Muscle layer of colon (tissue), 2 donors: ENCODE data around the gene HORMAD2.

Experiments used
- H3K27ac ChIP-seq: one replicate; pipeline ENCODE4 v1.7.0; 2013; ENCODE audit warnings: low read depth, mild to moderate bottlenecking, low read length, moderate library complexity
- H3K27me3 ChIP-seq, 2 donors: one replicate each; pipeline ENCODE4 v1.7.0; 2013; ENCODE audit warnings: low read length in 2 of 2, mild to moderate bottlenecking in 2 of 2; ENCODE audit not compliant: insufficient read depth in 2 of 2, control insufficient read depth in 1 of 2
- H3K36me3 ChIP-seq: one replicate; pipeline ENCODE4 v1.7.0; 2013; ENCODE audit warnings: mild to moderate bottlenecking, low read length; ENCODE audit not compliant: insufficient read depth
- H3K4me1 ChIP-seq: one replicate; pipeline ENCODE4 v1.7.0; 2013; ENCODE audit warnings: mild to moderate bottlenecking, low read length; ENCODE audit not compliant: insufficient read depth
- H3K4me3 ChIP-seq, 2 donors: one replicate each; pipeline ENCODE4 v1.7.0; 2013; ENCODE audit warnings: low read length in 2 of 2, low read depth in 1 of 2, mild to moderate bottlenecking in 1 of 2, moderate library complexity in 1 of 2
- H3K9ac ChIP-seq: one replicate; pipeline ENCODE4 v1.7.0; 2013; ENCODE audit warnings: low read length
- H3K9me3 ChIP-seq: one replicate; pipeline ENCODE4 v1.7.0; 2013; ENCODE audit warnings: mild to moderate bottlenecking, low read length
- donor health status: abdominal sarcoma.
- donor health status: Adenocarcinoma of cecum.

Gene HORMAD2, protein sequence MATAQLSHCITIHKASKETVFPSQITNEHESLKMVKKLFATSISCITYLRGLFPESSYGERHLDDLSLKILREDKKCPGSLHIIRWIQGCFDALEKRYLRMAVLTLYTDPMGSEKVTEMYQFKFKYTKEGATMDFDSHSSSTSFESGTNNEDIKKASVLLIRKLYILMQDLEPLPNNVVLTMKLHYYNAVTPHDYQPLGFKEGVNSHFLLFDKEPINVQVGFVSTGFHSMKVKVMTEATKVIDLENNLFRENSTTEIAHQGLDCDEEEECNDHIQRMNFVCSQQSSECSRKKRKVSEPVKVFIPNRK

DNA sequence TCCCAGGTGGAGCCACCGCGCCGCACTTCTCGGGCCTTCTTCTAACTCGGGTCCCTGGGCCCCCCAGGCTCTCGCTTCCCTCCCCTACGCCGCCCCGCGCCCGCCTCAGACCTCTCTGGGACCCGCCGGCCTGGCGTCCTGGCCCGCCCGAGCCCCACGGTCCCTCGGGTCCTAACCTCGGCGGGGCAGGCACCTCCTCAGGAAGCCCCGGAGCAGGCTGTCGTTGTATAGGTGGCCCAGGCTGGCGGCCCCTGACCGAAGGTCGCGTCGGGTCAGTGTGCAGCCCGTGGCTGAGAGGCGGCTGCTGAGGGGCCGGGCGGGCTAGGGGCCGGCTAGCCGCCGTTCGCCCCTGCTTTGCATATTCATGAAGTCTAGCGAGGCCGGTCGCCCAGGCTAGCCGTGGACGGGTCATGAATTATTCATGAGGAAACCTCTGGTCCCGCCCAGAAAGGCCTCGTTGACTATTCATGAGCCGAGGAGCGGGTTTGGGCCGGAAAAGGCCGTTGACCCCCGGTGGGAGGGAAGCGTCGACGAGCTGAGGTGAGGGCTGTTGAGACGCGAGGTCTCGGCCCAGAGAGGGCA, at the start of gene HORMAD2:
Gene HORMAD2, plus strand, starts transcription at position 513 of the 582 bp plus-strand sequence. CDS start 13,489 bp downstream, outside the sequence.
- Histone ChIP-seq H3K9me3 (no peaks in the 10 kb centered on the region), H3K4me1 (no peaks in the 10 kb centered on the region), H3K27ac (no peak within 1 kb of the TSS), H3K36me3 (no peaks in the 10 kb centered on the region), H3K27me3 (peaks cover 0 to 13% of the 10 kb centered on the region in 2 donors), H3K4me3 (no peak within 1 kb of the TSS), H3K9ac (no peak within 1 kb of the TSS)

DNA sequence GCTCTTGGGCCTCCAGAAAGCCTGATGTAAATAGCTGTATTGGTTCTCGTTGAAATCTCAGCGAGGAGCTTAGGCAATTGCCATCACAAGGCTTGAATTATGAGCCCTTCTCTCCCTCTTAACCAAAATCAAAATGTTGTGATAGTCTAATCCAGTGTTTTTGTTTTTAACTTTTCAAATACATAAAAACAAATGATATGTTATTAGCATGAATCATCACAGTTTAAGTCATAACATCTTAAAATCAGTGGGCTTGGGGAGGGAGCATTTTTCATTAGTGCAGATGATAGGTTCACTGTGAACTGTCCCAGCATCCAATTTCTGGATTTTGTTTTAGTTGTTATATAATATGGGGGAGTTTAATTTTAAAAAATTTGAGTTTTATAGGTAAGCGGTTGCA, 48.9 kb upstream of the HORMAD2 start:
- Histone ChIP-seq H3K4me3 (no peak overlapping the region), H3K9me3 (no peaks in the 10 kb centered on the region), H3K27me3 (no peaks in the 10 kb centered on the region), H3K9ac (no peak overlapping the region), H3K36me3 (peaks cover 24% of the 10 kb centered on the region), H3K4me1 (no peaks in the 10 kb centered on the region), H3K27ac (no peak overlapping the region)

DNA sequence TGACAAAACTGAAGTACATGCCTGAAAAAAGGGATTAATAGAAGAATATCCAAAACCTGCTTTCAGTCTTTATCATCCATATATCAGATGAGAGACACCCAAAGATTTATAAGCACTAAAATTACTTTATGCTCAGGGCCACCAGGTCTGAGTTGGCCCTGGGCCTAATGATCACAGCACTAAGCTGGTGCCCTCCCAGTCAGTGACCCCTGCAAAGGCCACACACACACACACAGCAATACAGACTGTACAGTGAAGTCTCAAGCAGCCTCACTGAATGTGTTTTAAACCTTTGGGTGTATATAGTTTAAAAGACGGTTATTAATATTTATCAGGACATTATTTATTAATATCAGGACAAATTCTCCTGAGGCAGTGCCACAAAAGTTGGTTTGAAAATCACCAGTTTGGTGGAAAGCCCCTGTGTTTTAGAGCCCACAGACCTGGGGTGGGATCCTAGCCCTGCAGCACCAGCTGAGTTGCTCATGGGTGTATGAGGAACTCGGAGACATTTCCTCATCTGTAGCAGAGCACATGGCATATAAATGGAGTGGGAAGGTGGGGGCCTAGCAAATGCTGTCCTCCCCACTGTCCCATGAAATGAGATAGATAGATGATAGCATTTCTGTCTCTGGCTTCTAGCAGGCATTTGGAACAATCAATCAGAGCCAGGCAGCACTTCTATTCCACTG, 48.4 kb upstream of the HORMAD2 start:
- no peak overlapping the region for H3K27ac ChIP-seq
- H3K4me1 ChIP-seq, result no peaks in the 10 kb centered on the region
- H3K27me3 ChIP-seq, result no peaks in the 10 kb centered on the region
- no peak overlapping the region for H3K4me3 ChIP-seq
- H3K9me3 ChIP-seq, result no peaks in the 10 kb centered on the region
- no peak overlapping the region for H3K9ac ChIP-seq
- peaks cover 18% of the 10 kb centered on the region for H3K36me3 ChIP-seq

DNA sequence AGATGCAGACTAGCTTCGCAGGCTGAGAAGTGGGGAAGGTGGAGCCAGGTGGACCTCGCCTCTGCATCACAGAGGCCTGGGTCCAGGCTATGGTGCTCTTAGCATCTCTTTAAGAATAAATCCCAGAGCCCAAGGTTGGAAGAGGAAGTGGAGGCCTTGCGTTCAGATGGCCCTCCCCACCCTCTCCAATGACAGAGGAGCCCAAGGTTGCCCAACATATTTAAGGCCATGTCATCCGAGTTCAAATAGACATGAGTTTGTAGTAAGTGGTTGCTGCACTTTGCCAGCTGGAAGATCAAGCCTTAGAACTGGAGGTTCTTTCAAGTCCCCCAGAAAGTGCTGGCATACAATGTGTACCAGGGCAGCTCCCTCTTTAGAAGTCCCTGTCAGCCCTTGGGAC, 47.1 kb upstream of the HORMAD2 start:
- no peaks in the 10 kb centered on the region for H3K27me3 ChIP-seq
- H3K4me1 ChIP-seq, result no peaks in the 10 kb centered on the region
- no peaks in the 10 kb centered on the region for H3K9me3 ChIP-seq
- H3K36me3 ChIP-seq, result peaks cover 8% of the 10 kb centered on the region
- H3K27ac ChIP-seq, result no peak overlapping the region
- H3K9ac ChIP-seq, result no peak overlapping the region
- H3K4me3 ChIP-seq, result no peak overlapping the region

DNA sequence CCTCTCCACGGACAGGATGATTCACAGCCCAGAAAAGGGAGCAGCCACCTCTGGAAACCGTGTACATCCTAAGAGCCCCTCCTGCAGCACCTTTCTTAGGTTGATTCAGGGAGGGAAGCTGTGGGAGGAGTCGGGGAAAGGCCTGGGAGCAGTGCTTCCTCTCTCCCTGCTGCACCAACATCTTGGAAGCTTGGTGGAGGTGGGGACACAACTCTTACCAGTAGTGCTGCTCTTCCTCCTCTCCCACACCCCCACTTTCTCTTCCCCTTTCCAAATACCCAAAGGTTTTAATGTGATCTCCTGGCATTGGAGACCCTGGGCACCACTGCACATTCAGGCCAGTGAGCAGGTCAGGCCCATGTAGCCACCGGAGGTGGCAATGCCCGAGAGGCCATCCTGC, 46.4 kb upstream of the HORMAD2 start:
- Histone ChIP-seq H3K4me1 (no peaks in the 10 kb centered on the region), H3K36me3 (peaks cover under 1% of the 10 kb centered on the region), H3K9ac (no peak overlapping the region), H3K9me3 (no peaks in the 10 kb centered on the region), H3K27me3 (no peaks in the 10 kb centered on the region), H3K4me3 (no peak overlapping the region), H3K27ac (no peak overlapping the region)

DNA sequence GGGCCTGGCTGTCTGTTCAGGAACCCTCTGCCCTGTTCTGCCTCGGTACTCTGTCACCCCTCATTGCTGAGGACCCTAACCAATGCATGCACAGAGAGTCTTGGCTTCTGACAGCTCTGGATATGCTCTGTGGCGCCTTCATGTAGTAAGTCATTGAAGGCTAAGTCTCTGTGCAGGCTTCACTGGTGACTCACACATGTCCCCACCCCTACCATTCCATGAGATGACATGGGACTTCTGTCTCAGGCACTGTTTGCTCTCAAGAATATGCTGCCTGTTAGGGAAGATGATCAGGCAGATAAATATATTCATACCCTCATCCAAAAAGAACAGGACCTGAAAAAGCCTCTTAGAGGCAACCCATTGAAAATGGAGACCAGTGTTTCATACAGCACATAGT, 43.6 kb upstream of the HORMAD2 start:
- no peaks in the 10 kb centered on the region for H3K4me1 ChIP-seq
- no peak overlapping the region for H3K27ac ChIP-seq
- no peaks in the 10 kb centered on the region for H3K36me3 ChIP-seq

DNA sequence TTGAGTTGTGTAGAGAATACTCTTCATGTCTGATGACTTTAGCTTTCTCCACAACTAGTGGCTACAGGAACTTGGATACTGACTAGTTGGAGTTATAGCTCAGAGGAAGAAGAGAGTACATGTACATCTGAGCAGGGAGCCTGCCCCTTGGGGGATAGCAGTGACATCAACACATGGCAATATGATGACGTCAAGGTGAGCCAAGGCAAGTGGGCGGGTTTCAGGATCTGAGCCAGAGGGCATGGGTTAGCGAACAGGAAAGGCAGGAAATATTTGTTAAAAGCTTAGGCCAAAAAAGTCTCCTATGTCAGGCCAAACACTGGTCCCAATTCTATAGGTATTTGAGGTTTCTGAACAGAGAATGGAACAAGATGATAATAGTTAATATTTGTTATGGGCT, 42.0 kb upstream of the HORMAD2 start:
- Histone ChIP-seq H3K36me3 (no peaks in the 10 kb centered on the region), H3K4me1 (no peaks in the 10 kb centered on the region), H3K4me3 (no peak overlapping the region), H3K27ac (no peak overlapping the region), H3K9me3 (no peaks in the 10 kb centered on the region), H3K9ac (no peak overlapping the region), H3K27me3 (no peaks in the 10 kb centered on the region)

More for the DNA sequence above, 43.6 kb upstream of the HORMAD2 start:
- H3K4me3 ChIP-seq, result no peak overlapping the region
- H3K9me3 ChIP-seq, result no peaks in the 10 kb centered on the region
- no peaks in the 10 kb centered on the region for H3K27me3 ChIP-seq
- no peak overlapping the region for H3K9ac ChIP-seq

DNA sequence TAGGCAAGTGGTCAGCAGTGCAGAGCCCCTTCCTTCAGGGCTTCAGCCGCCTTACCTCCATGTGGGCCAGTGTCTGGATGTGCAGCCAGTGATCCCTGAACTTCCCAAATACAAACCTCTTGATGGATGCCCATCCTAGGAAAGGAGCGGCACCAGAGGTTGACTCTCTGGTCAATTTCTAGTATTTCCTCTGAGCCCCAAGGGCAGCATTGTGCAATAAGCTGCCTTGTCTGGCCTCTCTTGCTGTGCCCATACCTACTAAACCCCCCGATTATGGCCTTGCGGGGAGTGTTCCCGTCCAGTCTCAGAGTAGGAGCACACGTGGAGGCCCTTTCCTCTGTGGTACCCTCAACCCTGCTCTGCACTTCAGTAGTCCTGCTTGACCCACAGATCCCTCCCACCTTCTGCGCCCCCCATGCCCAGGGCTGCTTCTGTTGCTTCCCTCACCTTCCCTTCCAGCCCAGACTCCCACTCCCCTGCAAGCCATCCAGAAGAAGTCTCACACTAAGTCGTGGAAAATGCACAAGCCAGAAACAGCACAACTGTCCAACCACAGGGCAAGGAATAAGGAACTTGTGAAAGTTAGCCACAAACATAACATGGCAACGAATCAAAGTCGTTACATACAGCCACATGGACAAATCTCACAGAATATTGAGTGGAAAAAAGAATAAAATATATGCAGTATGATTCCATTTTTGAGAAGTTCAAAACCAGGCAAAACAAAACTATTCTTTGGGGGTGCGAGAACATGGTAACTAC, 39.6 kb upstream of the HORMAD2 start:
- no peak overlapping the region for H3K9ac ChIP-seq
- no peaks in the 10 kb centered on the region for H3K9me3 ChIP-seq
- no peaks in the 10 kb centered on the region for H3K27me3 ChIP-seq
- no peak overlapping the region for H3K4me3 ChIP-seq
- no peaks in the 10 kb centered on the region for H3K4me1 ChIP-seq
- no peaks in the 10 kb centered on the region for H3K36me3 ChIP-seq
- H3K27ac ChIP-seq, result no peak overlapping the region

DNA sequence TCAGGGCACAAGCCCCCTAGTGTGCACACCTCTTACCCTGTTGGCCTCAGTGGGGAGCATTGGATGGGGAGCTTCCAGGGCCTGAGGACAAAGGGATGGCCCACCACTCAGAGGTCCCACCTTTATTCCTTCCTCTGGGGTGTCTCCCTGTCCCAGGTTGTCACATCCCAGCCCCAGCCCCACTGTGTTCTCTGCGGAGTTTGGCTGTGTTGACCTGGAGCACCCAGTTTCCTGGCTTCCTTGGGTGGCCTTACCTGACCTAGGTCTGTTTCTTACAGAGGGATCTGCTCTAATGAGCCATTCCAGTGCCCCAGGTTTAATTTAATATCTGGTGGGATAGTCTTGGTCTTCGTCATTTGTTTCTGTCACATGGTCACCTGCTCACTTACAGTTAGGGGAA, 38.8 kb upstream of the HORMAD2 start:
- no peaks in the 10 kb centered on the region for H3K36me3 ChIP-seq
- H3K27ac ChIP-seq, result no peak overlapping the region
- H3K4me1 ChIP-seq, result no peaks in the 10 kb centered on the region
- no peaks in the 10 kb centered on the region for H3K27me3 ChIP-seq
- no peaks in the 10 kb centered on the region for H3K9me3 ChIP-seq
- no peak overlapping the region for H3K4me3 ChIP-seq
- H3K9ac ChIP-seq, result no peak overlapping the region

DNA sequence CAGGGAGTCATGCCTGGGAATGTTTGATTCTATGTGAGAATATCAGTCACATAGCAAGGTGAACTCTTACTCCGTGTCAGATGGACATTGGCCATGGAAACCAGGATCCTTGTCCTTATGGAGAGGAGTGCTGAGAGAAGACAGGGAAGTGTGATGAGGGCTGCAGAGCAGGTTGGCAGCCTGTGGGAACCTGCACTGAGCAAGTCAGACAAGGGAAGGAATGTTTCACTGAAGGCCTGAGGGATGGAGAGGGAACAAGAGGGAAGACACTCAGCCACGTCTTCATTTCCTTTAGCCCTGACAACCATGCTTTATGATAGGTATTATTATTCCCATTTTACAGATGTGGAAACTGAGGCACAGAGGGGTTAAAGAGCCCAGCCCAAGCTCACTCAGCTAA, 38.4 kb upstream of the HORMAD2 start:
- Histone ChIP-seq H3K27ac (no peak overlapping the region), H3K9me3 (no peaks in the 10 kb centered on the region), H3K9ac (no peak overlapping the region), H3K27me3 (no peaks in the 10 kb centered on the region), H3K4me1 (no peaks in the 10 kb centered on the region), H3K36me3 (no peaks in the 10 kb centered on the region), H3K4me3 (no peak overlapping the region)

DNA sequence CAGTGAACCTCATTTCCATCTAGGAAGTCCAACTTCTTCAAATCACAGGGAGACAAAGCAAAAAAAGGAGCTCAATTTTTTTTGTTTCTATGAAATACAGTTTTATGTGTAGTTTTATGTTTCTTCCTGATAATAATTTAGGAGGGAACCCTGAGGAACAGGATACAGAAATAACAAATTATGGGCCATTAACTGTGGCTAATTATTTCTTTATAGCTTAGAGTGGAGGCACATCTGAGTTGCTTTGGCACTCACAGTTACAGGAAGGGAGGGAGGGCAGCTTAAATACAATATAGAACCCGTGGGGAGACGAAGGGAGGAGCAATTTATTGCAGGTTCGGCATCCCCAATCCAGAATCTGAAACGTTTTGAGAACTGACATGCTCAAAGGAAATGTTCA, 37.1 kb upstream of the HORMAD2 start:
- Histone ChIP-seq H3K27ac (no peak overlapping the region), H3K9ac (no peak overlapping the region), H3K4me1 (no peaks in the 10 kb centered on the region)

More for the DNA sequence above, 37.1 kb upstream of the HORMAD2 start:
- Histone ChIP-seq H3K36me3 (no peaks in the 10 kb centered on the region), H3K27me3 (no peaks in the 10 kb centered on the region), H3K9me3 (no peaks in the 10 kb centered on the region), H3K4me3 (no peak overlapping the region)
